PC-3 (cell line): ENCODE data around the gene CDCA4. TPM values are rescaled to one million over a fixed set of nuclear protein-coding genes. Genes with fewer than 3 reads are reported as not detected.

ENCODE experiments used
- ATAC-seq: fragments of 200-7000 bp; cut with Tn5 transposase; 2 replicates; pipeline ENCODE4 v1.9.1; 2020; ENCODE audit warnings: mild to moderate bottlenecking, moderate library complexity
- BruUV-seq: library from RNA; stranded (reverse); fragments of 400-500 nt; replicated peaks from 2 replicates; lab custom pipeline; 2021; lab: Mats Ljungman, UMichigan
- CTCF ChIA-PET: fragments of 300-600 bp; sonication (Branson Sonifier 250); formaldehyde crosslinking; loops from one replicate; lab custom pipeline; 2022; ENCODE audit warnings: antibody characterized with exemption; lab: Charles Lee
- POLR2A ChIA-PET: fragments of 300-600 bp; sonication (Branson Sonifier 250); formaldehyde crosslinking; loops from one replicate; lab custom pipeline; 2022; ENCODE audit warnings: antibody characterized with exemption; ENCODE audit not compliant: unreplicated experiment; lab: Charles Lee
- DNase-seq: peaks from one replicate; pipeline ENCODE4 v3.0.0-alpha.2; 2015
- H2AFZ ChIP-seq: fragments of 300-600 bp; sonication (generic); 2 replicates; pipeline ENCODE4 v1.6.0; 2016; ENCODE audit warnings: antibody characterized with exemption, low read length
- H3F3A ChIP-seq: fragments of 300-600 bp; sonication (generic); one replicate; pipeline ENCODE4 v1.6.0; 2017; ENCODE audit warnings: antibody characterized with exemption, low read length, control low read depth, mild to moderate bottlenecking; ENCODE audit not compliant: unreplicated experiment
- H3K27ac ChIP-seq: fragments of 300-600 bp; sonication (generic); 2 replicates; pipeline ENCODE4 v1.5.1; 2016; ENCODE audit warnings: mild to moderate bottlenecking, low read length
- H3K27me3 ChIP-seq: fragments of 300-600 bp; sonication (generic); 2 replicates; pipeline ENCODE4 v1.6.1; 2016; ENCODE audit warnings: low read length, mixed read lengths
- H3K36me3 ChIP-seq: fragments of 300-600 bp; sonication (generic); 2 replicates; pipeline ENCODE4 v1.6.1; 2016; ENCODE audit warnings: low read depth, mixed run types, low read length, mixed read lengths
- H3K4me1 ChIP-seq: fragments of 300-600 bp; sonication (generic); 2 replicates; pipeline ENCODE4 v1.5.1; 2016; ENCODE audit warnings: low read length; ENCODE audit not compliant: insufficient read depth
- H3K4me2 ChIP-seq: fragments of 300-600 bp; sonication (generic); 2 replicates; pipeline ENCODE4 v1.6.0; 2016; ENCODE audit warnings: low read length
- H3K4me3 ChIP-seq: fragments of 300-600 bp; sonication (generic); 2 replicates; pipeline ENCODE4 v1.5.1; 2016; ENCODE audit warnings: mild to moderate bottlenecking, low read length, mixed read lengths
- H3K79me2 ChIP-seq: fragments of 300-600 bp; sonication (generic); 2 replicates; pipeline ENCODE4 v1.6.1; 2017; ENCODE audit warnings: low read length, mixed read lengths
- H3K9ac ChIP-seq: fragments of 300-600 bp; sonication (generic); 2 replicates; pipeline ENCODE4 v1.6.0; 2016; ENCODE audit warnings: mild to moderate bottlenecking, low read length
- H3K9me2 ChIP-seq: fragments of 300-600 bp; sonication (generic); replicated peaks from 2 replicates; pipeline ENCODE4 v1.6.1; 2016; ENCODE audit warnings: mixed run types, low read length, mixed read lengths
- H3K9me3 ChIP-seq: fragments of 300-600 bp; sonication (generic); 2 replicates; pipeline ENCODE4 v1.6.1; 2016; ENCODE audit warnings: low read length, mixed read lengths
- H4K20me1 ChIP-seq: fragments of 300-600 bp; sonication (generic); 2 replicates; pipeline ENCODE4 v1.6.1; 2016; ENCODE audit warnings: low read length, mixed read lengths
- CTCF ChIP-seq: fragments of 300-600 bp; sonication (generic); conservative IDR thresholded peaks from 2 replicates; pipeline ENCODE4 v1.5.1; 2017; ENCODE audit warnings: antibody characterized with exemption, low read depth, mild to moderate bottlenecking, low read length
- EZH2 ChIP-seq: fragments of 300-600 bp; sonication (generic); IDR thresholded peaks from one replicate; pipeline ENCODE4 v1.6.1; 2017; ENCODE audit warnings: antibody characterized with exemption, mild to moderate bottlenecking, low read length; ENCODE audit not compliant: unreplicated experiment
- EZH2phosphoT487 ChIP-seq: fragments of 300-600 bp; sonication (generic); IDR thresholded peaks from 2 replicates; pipeline ENCODE4 v1.6.1; 2018; ENCODE audit warnings: mild to moderate bottlenecking, antibody characterized with exemption, low read length, borderline replicate concordance
- intact Hi-C: fragments of 100-400 bp; cut with micrococcal nuclease; formaldehyde crosslinking; loops from 2 replicates; pipeline ENCODE4 v1.9.0; 2023
- total RNA-seq: library from RNA; depleted of rRNA; stranded (reverse); fragments of >200 nt; gene quantifications from 2 replicates; pipeline ENCODE4 v1.2.3, GENCODE V29; 2014

Gene CDCA4
- total RNA-seq, 1 experiment from 2014 or later: 113 TPM

- Histone ChIP-seq H3K9ac (peak overlapping the region; percentile 98), H4K20me1 (peaks cover 66% of the 10 kb centered on the region), H3K36me3 (peaks cover 29% of the 10 kb centered on the region), H3K27ac (0 out of 2 replicates have a peak overlapping the region, but pooled peaks have one; percentile 1), H3K27me3 (no peaks in the 10 kb centered on the region), H3K9me3 (no peaks in the 10 kb centered on the region), H3K4me2 (peak overlapping the region; percentile 81), H3K79me2 (peaks cover 92% of the 10 kb centered on the region), H2AFZ (no peak overlapping the region), H3K4me3 (peak overlapping the region; percentile 95), H3K9me2 (no peaks in the 10 kb centered on the region), H3F3A (peaks cover 12% of the 10 kb centered on the region), H3K4me1 (peaks cover 68% of the 10 kb centered on the region)
- DNase-seq (no peak), ATAC-seq (no peak)
- intact Hi-C loops: no loop called here
- TF ChIP-seq EZH2phosphoT487: no peak
- TF ChIP-seq EZH2: no peak
- TF ChIP-seq CTCF: no peak
- CTCF ChIA-PET: interaction anchor here (1.0 kb wide), 2 partner anchors 28 to 192 kb away, joined by 3 to 6 read pairs; no protein-coding TSS in a partner anchor
- no TSS peak for BruUV-seq
- POLR2A ChIA-PET: interaction anchor here (0.6 to 0.7 kb wide), 3 partner anchors 11 to 59 kb away, joined by 4 to 10 read pairs (median 4); no protein-coding TSS in a partner anchor
These were observed 2.5 kb downstream of the CDCA4 start for GRCh38 chr14:105018414-105018813.

GRCh38 chr14:105015905-105016304 lies 5.0 kb downstream of the CDCA4 start:
- intact Hi-C loops: no loop called here
- no peak overlapping the region for H2AFZ ChIP-seq
- peaks cover 91% of the 10 kb centered on the region for H4K20me1 ChIP-seq
- peak overlapping the region; percentile 81 for H3K4me2 ChIP-seq
- no peak overlapping the region for H3K27ac ChIP-seq
- DNase-seq (no peak), ATAC-seq (no peak)
- ChIA-PET CTCF (interaction anchor here (0.6 kb wide), 1 partner anchor 280 kb away, joined by 10 read pairs; no protein-coding TSS in a partner anchor), POLR2A (interaction anchor here (0.7 kb wide), 1 partner anchor 37 kb away, joined by 3 read pairs; the partner anchor contains the start of gene AHNAK2)
- no TSS peak for BruUV-seq
- H3K36me3 ChIP-seq: peaks cover 44% of the 10 kb centered on the region
- peaks cover 8% of the 10 kb centered on the region for H3F3A ChIP-seq
- peaks cover 100% of the 10 kb centered on the region for H3K79me2 ChIP-seq
- no peaks in the 10 kb centered on the region for H3K27me3 ChIP-seq
- no peak for TF ChIP-seq EZH2phosphoT487
- TF ChIP-seq CTCF: no peak
- TF ChIP-seq EZH2: no peak
- H3K9ac ChIP-seq: 0 out of 2 replicates have a peak overlapping the region, but pooled peaks have one; percentile 23
- H3K9me2 ChIP-seq: no peaks in the 10 kb centered on the region
- H3K4me1 ChIP-seq: peaks cover 46% of the 10 kb centered on the region
- no peaks in the 10 kb centered on the region for H3K9me3 ChIP-seq
- peak overlapping the region; percentile 48 for H3K4me3 ChIP-seq

- TF ChIP-seq EZH2 (no peak), EZH2phosphoT487 (no peak), CTCF (no peak)
- no peak for ATAC-seq
- peak overlapping the region; percentile 15; the same call in 1 of the 2 replicates for H3K4me3 ChIP-seq
- no peaks in the 10 kb centered on the region for H3K9me3 ChIP-seq
- ChIA-PET CTCF (interaction anchor here (0.6 kb wide), 1 partner anchor 281 kb away, joined by 10 read pairs; no protein-coding TSS in a partner anchor), POLR2A (interaction anchor here (0.6 kb wide), 1 partner anchor 20 kb away, joined by 5 read pairs; no protein-coding TSS in a partner anchor)
- H3K9me2 ChIP-seq: no peaks in the 10 kb centered on the region
- H4K20me1 ChIP-seq: peaks cover 97% of the 10 kb centered on the region
- H3K9ac ChIP-seq: no peak overlapping the region
- H3K27ac ChIP-seq: no peak overlapping the region
- peaks cover 100% of the 10 kb centered on the region for H3K79me2 ChIP-seq
- H3F3A ChIP-seq: peaks cover 11% of the 10 kb centered on the region
- H3K4me1 ChIP-seq: peaks cover 46% of the 10 kb centered on the region
- no peak overlapping the region for H2AFZ ChIP-seq
- no peak for DNase-seq
- H3K4me2 ChIP-seq: peak overlapping the region; percentile 81
- no TSS peak for BruUV-seq
- H3K36me3 ChIP-seq: peaks cover 51% of the 10 kb centered on the region
- intact Hi-C loops: no loop called here
- no peaks in the 10 kb centered on the region for H3K27me3 ChIP-seq
These were observed 5.6 kb downstream of the CDCA4 start for GRCh38 chr14:105015242-105015641.
